H9 (cell line): ENCODE results near the gene OCIAD1. TPM values are rescaled to one million over a fixed set of nuclear protein-coding genes. Genes with fewer than 3 reads are reported as not detected.

Source experiments
- DNase-seq: peaks from one replicate; pipeline ENCODE4 v3.0.0-alpha.2; 2017
- H2AFZ ChIP-seq: one replicate; pipeline ENCODE4 v1.6.1; 2013; ENCODE audit warnings: mild to moderate bottlenecking, low read length, control low read depth, moderate library complexity
- H2AK5ac ChIP-seq: 2 replicates; pipeline ENCODE4 v1.6.1; 2013; ENCODE audit warnings: low read length, control low read depth, mixed read lengths; ENCODE audit not compliant: insufficient read length
- H2BK120ac ChIP-seq: one replicate; pipeline ENCODE4 v1.6.1; 2013; ENCODE audit warnings: low read depth, mild to moderate bottlenecking, low read length, control low read depth, inconsistent platforms; ENCODE audit not compliant: poor library complexity, severe bottlenecking
- H2BK12ac ChIP-seq: 2 replicates; pipeline ENCODE4 v1.6.1; 2013; ENCODE audit warnings: low read length, control low read depth, mixed read lengths, low read depth; ENCODE audit not compliant: insufficient read length
- H2BK15ac ChIP-seq: 2 replicates; pipeline ENCODE4 v1.6.1; 2013; ENCODE audit warnings: low read depth, low read length, control low read depth
- H2BK20ac ChIP-seq: one replicate; pipeline ENCODE4 v1.6.1; 2013; ENCODE audit warnings: low read depth, mild to moderate bottlenecking, low read length, control low read depth, inconsistent platforms; ENCODE audit not compliant: poor library complexity, severe bottlenecking
- H2BK5ac ChIP-seq: 2 replicates; pipeline ENCODE4 v1.6.1; 2013; ENCODE audit warnings: low read length, control low read depth, mixed read lengths; ENCODE audit not compliant: insufficient read length
- H3K14ac ChIP-seq: 2 replicates; pipeline ENCODE4 v1.6.1; 2013; ENCODE audit warnings: low read length, control low read depth; ENCODE audit not compliant: insufficient read depth
- H3K18ac ChIP-seq: 2 replicates; pipeline ENCODE4 v1.6.1; 2013; ENCODE audit warnings: low read depth, mild to moderate bottlenecking, mixed read lengths, low read length, control low read depth; ENCODE audit not compliant: insufficient read length
- H3K23ac ChIP-seq: 2 replicates; pipeline ENCODE4 v1.6.1; 2013; ENCODE audit warnings: low read length, control low read depth, mixed read lengths, low read depth; ENCODE audit not compliant: insufficient read length
- H3K23me2 ChIP-seq: 2 replicates; pipeline ENCODE4 v1.6.1; 2013; ENCODE audit warnings: low read depth, mild to moderate bottlenecking, mixed read lengths, low read length, control low read depth; ENCODE audit not compliant: insufficient read length, poor library complexity, severe bottlenecking
- H3K27ac ChIP-seq: 2 replicates; pipeline ENCODE4 v1.5.1; 2013; ENCODE audit warnings: low read length, control low read depth, mixed read lengths, low read depth; ENCODE audit not compliant: insufficient read length
- H3K27me3 ChIP-seq: 2 replicates; pipeline ENCODE4 v1.6.1; 2013; ENCODE audit warnings: low read length, control low read depth, inconsistent platforms; ENCODE audit not compliant: insufficient read depth
- H3K4ac ChIP-seq: 2 replicates; pipeline ENCODE4 v1.6.1; 2013; ENCODE audit warnings: low read depth, mild to moderate bottlenecking, control low read depth, inconsistent platforms, low read length, moderate library complexity
- H3K4me1 ChIP-seq: 2 replicates; pipeline ENCODE4 v1.6.1; 2013; ENCODE audit warnings: low read length, control low read depth, inconsistent platforms; ENCODE audit not compliant: insufficient read depth
- H3K4me2 ChIP-seq: 2 replicates; pipeline ENCODE4 v1.6.1; 2013; ENCODE audit warnings: low read length, control low read depth, mixed read lengths; ENCODE audit not compliant: insufficient read length, insufficient read depth
- H3K56ac ChIP-seq: 2 replicates; pipeline ENCODE4 v1.6.1; 2013; ENCODE audit warnings: low read depth, mild to moderate bottlenecking, mixed read lengths, low read length, control low read depth; ENCODE audit not compliant: insufficient read length
- H3K79me1 ChIP-seq: 2 replicates; pipeline ENCODE4 v1.6.1; 2013; ENCODE audit warnings: low read depth, mild to moderate bottlenecking, moderate library complexity, low read length, control low read depth, inconsistent platforms; ENCODE audit not compliant: insufficient read depth, poor library complexity, severe bottlenecking
- H3K79me2 ChIP-seq: 2 replicates; pipeline ENCODE4 v1.6.1; 2013; ENCODE audit warnings: low read length, control low read depth, inconsistent platforms; ENCODE audit not compliant: insufficient read depth
- H3K9ac ChIP-seq: 2 replicates; pipeline ENCODE4 v1.6.1; 2013; ENCODE audit warnings: low read length, control low read depth, mixed read lengths; ENCODE audit not compliant: insufficient read length; ENCODE audit errors: extremely low read depth
- H3K9me3 ChIP-seq: one replicate; pipeline ENCODE4 v1.6.1; 2013; ENCODE audit warnings: low read depth, low read length, inconsistent platforms; ENCODE audit not compliant: control insufficient read depth
- H3T11ph ChIP-seq: one replicate; pipeline ENCODE4 v1.6.1; 2013; ENCODE audit warnings: mild to moderate bottlenecking, low read length, control low read depth, inconsistent platforms
- H4K20me1 ChIP-seq: one replicate; pipeline ENCODE4 v1.6.1; 2013; ENCODE audit not compliant: control insufficient read depth, insufficient read length, insufficient read depth
- H4K5ac ChIP-seq: 2 replicates; pipeline ENCODE4 v1.6.1; 2013; ENCODE audit warnings: low read depth, mild to moderate bottlenecking, mixed read lengths, low read length, control low read depth; ENCODE audit not compliant: insufficient read length
- H4K8ac ChIP-seq: replicated peaks from 2 replicates; pipeline ENCODE4 v1.6.1; 2013; ENCODE audit warnings: low read length, control low read depth, mixed read lengths, low read depth; ENCODE audit not compliant: insufficient read length
- H4K91ac ChIP-seq: 2 replicates; pipeline ENCODE4 v1.6.1; 2013; ENCODE audit warnings: low read depth, mild to moderate bottlenecking, moderate library complexity, mixed read lengths, low read length, control low read depth; ENCODE audit not compliant: insufficient read length
- H3K27ac Mint-ChIP-seq, 3 experiments: 2 replicates in 2 of 3; 3 replicates in 1 of 3; pipeline ENCODE4 v1.8.0; 2020 to 2021; ENCODE audit warnings: mixed read lengths in 3 of 3, mild to moderate bottlenecking in 1 of 3, moderate library complexity in 1 of 3
- H3K27me3 Mint-ChIP-seq: 2 replicates; pipeline ENCODE4 v1.8.0; 2021; ENCODE audit warnings: low read depth, mild to moderate bottlenecking, moderate library complexity, mixed read lengths
- H3K36me3 Mint-ChIP-seq, 3 experiments: 2 replicates in 2 of 3; 3 replicates in 1 of 3; pipeline ENCODE4 v1.8.0; 2020 to 2021; ENCODE audit warnings: low read depth in 3 of 3, mixed read lengths in 3 of 3; ENCODE audit not compliant: insufficient read depth in 1 of 3
- H3K4me1 Mint-ChIP-seq, 2 experiments: 2 replicates each; pipeline ENCODE4 v1.8.0; 2020; ENCODE audit warnings: mixed read lengths in 2 of 2
- H3K4me3 Mint-ChIP-seq, 2 experiments: 2 replicates in 1 of 2; 3 replicates in 1 of 2; pipeline ENCODE4 v1.8.0; 2020 to 2021; ENCODE audit warnings: mild to moderate bottlenecking in 2 of 2, mixed read lengths in 2 of 2, moderate library complexity in 1 of 2
- H3K9me3 Mint-ChIP-seq, 2 experiments: 2 replicates in 1 of 2; 3 replicates in 1 of 2; pipeline ENCODE4 v1.8.0; 2020; ENCODE audit warnings: mild to moderate bottlenecking in 2 of 2, mixed read lengths in 2 of 2, moderate library complexity in 1 of 2
- WGBS: extraction: QIAGEN DNeasy Blood & Tissue Kit; methylation state at CpG from one replicate; pipeline ENCODE4 v1.1.7; 2013; ENCODE audit warnings: missing lambda C conversion rate, low lambda C conversion rate, mixed read lengths; ENCODE audit not compliant: insufficient read length; ENCODE audit errors: extremely low coverage; 5-methylcytosine and 5-hydroxymethylcytosine counted together
- total RNA-seq: library from RNA; stranded (reverse); gene quantifications from 2 replicates; pipeline ENCODE4 v1.2.1, GENCODE V29; 2021
- TF ChIP-seq, protein P1 (sequence below): fragments of 200-600 bp; sonication (generic); conservative IDR thresholded peaks from 3 replicates; pipeline ENCODE4 v1.8.0; 2021; ENCODE audit warnings: antibody characterized with exemption, mild to moderate bottlenecking

OCIAD1 gene
- total RNA-seq, 1 experiment from 2014 or later = 169 TPM

DNA sequence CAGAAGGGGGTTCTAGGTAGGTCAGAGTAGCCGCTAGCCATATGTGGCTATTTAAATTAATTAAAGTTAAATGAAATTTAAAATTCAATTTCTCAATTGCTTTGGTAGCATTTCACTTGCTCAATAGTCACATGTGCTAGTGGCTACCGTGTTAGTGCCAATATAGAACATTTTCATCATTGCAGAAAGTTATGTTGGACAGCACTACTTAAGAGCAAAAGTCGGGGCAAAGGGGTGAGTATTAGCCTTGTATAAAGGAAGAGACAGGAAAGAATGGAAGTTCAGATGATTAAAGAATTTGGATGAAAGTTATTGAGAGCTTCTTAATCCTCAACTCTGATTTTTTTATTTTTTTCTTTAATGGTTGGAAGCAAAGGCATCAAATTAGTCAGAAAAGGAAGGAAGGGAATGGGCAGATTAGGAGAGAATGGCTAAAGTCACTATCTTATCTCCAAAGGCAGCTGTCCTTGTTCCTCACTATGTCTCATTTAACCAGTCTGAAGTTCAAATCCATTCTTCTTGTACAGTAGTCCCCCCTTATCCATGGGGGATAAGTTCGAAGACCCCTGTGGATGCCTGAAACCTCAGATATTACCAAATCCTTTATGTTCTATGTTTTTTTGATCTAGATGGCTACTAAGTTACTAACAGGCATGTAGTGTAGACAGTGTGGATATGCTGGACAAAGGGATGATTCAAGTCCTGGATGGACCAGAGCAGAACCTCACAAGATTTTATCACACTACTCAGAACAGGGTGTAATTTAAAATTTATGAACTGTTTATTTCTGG lies 22.9 kb downstream of the OCIAD1 start:
- no peaks in the 10 kb centered on the region for H3K9me3 Mint-ChIP-seq
- Histone ChIP-seq H3K79me2 (no peaks in the 10 kb centered on the region), H3K27ac (no peak overlapping the region), H3K9ac (no peak overlapping the region), H4K91ac (no peak overlapping the region), H3K27me3 (no peaks in the 10 kb centered on the region), H3K23ac (no peak overlapping the region), H2BK15ac (no peak overlapping the region), H2BK20ac (no peak overlapping the region), H4K8ac (no peak overlapping the region), H3K4me1 (no peaks in the 10 kb centered on the region), H2AK5ac (no peak overlapping the region), H2BK5ac (no peak overlapping the region), H3K4ac (no peak overlapping the region), H4K20me1 (no peaks in the 10 kb centered on the region), H2BK120ac (no peak overlapping the region), H3K14ac (no peak overlapping the region), H2BK12ac (no peak overlapping the region), H3K9me3 (no peaks in the 10 kb centered on the region), H3K79me1 (no peaks in the 10 kb centered on the region), H3K18ac (no peak overlapping the region), H3K56ac (no peak overlapping the region), H3K4me2 (no peak overlapping the region), H4K5ac (no peak overlapping the region), H3T11ph (no peak overlapping the region), H2AFZ (no peak overlapping the region), H3K23me2 (no peaks in the 10 kb centered on the region)
- no peak for DNase-seq
- no peak overlapping the region for H3K4me3 Mint-ChIP-seq
- TF ChIP-seq, protein P1, sequence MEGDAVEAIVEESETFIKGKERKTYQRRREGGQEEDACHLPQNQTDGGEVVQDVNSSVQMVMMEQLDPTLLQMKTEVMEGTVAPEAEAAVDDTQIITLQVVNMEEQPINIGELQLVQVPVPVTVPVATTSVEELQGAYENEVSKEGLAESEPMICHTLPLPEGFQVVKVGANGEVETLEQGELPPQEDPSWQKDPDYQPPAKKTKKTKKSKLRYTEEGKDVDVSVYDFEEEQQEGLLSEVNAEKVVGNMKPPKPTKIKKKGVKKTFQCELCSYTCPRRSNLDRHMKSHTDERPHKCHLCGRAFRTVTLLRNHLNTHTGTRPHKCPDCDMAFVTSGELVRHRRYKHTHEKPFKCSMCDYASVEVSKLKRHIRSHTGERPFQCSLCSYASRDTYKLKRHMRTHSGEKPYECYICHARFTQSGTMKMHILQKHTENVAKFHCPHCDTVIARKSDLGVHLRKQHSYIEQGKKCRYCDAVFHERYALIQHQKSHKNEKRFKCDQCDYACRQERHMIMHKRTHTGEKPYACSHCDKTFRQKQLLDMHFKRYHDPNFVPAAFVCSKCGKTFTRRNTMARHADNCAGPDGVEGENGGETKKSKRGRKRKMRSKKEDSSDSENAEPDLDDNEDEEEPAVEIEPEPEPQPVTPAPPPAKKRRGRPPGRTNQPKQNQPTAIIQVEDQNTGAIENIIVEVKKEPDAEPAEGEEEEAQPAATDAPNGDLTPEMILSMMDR = no peak
- no peak overlapping the region for H3K27ac Mint-ChIP-seq
- no peaks in the 10 kb centered on the region for H3K4me1 Mint-ChIP-seq
- peaks cover 34 to 61% (median 61%) of the 10 kb centered on the region in 3 experiments for H3K36me3 Mint-ChIP-seq
- H3K27me3 Mint-ChIP-seq = no peaks in the 10 kb centered on the region
- WGBS = no CpG with 5 or more reads among the region's 4 CpGs
